Measurements from ENCODE around the gene OR5T3. TPM values are rescaled to one million over a fixed set of nuclear protein-coding genes. Genes with fewer than 3 reads are reported as not detected.
"Not testable (repeated sequence)": the region's sequence is repeated elsewhere in the genome, so short reads cannot be mapped to it uniquely, and the experiment has no call there.

OR5T3 gene
- total RNA-seq = not detected
- polyA plus RNA-seq (ENCODE audit: insufficient read depth, low read depth, low replicate concordance) = not detected
- long read RNA-seq, donor 1 = 0 reads
- long read RNA-seq, donor 2 = 0 reads

GRCh38 chr11:56251954-56252353 is at the start of gene OR5T3:
Gene OR5T3, plus strand, starts transcription at chr11:56252254. Its CDS starts 0 bp downstream, at chr11:56252254.
- intact Hi-C loops (cut with DNase I; ENCODE audit: low total_unique reads) = no loop called here
- no peaks in the 10 kb centered on the region for H3K9me3 ChIP-seq
- no peak for DNase-seq

GRCh38 chr11:56207790-56208189 is 44.3 kb upstream of the OR5T3 start:
- 68 to 72% methylated on average over 1 of the region's 1 CpG for WGBS, 2 donors
- Histone ChIP-seq H3K9me3 (no peaks in the 10 kb centered on the region), H3K36me3 (ENCODE audit: low read depth, missing control alignments) (no peaks in the 10 kb centered on the region), H3K27me3 (no peaks in the 10 kb centered on the region), H3K27ac (no peak overlapping the region), H3K4me3 (no peak overlapping the region), H3K4me1 (no peaks in the 10 kb centered on the region)
- TF ChIP-seq, protein P1, sequence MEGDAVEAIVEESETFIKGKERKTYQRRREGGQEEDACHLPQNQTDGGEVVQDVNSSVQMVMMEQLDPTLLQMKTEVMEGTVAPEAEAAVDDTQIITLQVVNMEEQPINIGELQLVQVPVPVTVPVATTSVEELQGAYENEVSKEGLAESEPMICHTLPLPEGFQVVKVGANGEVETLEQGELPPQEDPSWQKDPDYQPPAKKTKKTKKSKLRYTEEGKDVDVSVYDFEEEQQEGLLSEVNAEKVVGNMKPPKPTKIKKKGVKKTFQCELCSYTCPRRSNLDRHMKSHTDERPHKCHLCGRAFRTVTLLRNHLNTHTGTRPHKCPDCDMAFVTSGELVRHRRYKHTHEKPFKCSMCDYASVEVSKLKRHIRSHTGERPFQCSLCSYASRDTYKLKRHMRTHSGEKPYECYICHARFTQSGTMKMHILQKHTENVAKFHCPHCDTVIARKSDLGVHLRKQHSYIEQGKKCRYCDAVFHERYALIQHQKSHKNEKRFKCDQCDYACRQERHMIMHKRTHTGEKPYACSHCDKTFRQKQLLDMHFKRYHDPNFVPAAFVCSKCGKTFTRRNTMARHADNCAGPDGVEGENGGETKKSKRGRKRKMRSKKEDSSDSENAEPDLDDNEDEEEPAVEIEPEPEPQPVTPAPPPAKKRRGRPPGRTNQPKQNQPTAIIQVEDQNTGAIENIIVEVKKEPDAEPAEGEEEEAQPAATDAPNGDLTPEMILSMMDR (IDR thresholded peaks at IDR 0.05) = no peak
- TF ChIP-seq POLR2A (IDR thresholded peaks at IDR 0.05) = no peak
- intact Hi-C loops (cut with DNase I; ENCODE audit: low total_unique reads) = no loop called here
- no peak for DNase-seq

More at GRCh38 chr11:56251954-56252353, at the start of gene OR5T3:
- no peaks in the 10 kb centered on the region for H3K4me1 ChIP-seq
- H3K36me3 ChIP-seq (ENCODE audit: low read depth, missing control alignments) = no peaks in the 10 kb centered on the region
- TF ChIP-seq, protein P1 (IDR thresholded peaks at IDR 0.05) = no peak
- TF ChIP-seq POLR2A (IDR thresholded peaks at IDR 0.05) = no peak
- no peak within 1 kb of the TSS for H3K4me3 ChIP-seq
- no peaks in the 10 kb centered on the region for H3K27me3 ChIP-seq
- H3K27ac ChIP-seq = no peak within 1 kb of the TSS

DNA sequence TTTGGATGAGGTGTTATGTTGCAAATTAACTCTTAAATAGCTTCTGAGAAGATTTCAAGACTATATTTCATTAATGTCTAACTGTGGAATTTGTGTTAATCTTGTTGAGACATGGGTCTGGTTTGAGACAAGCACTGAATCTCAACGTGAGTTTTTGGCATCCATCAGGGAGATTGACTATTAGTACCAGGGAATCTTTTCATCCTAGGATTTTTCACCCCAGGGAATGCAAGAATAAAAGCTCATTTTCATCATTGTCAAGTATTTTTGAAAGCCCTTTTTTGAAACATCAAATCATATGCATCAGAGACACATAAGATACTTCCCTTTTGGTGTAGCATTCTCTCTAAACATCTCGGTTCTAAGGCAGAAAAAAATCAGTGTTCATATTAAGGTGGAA is 37.5 kb upstream of the OR5T3 start:
- H3K9me3 ChIP-seq = no peaks in the 10 kb centered on the region
- no peak overlapping the region for H3K4me3 ChIP-seq
- intact Hi-C loops (cut with DNase I; ENCODE audit: low total_unique reads) = no loop called here
- whole genome bisulfite sequencing, 2 donors = 72 to 74% methylated on average over 2 of the region's 2 CpGs
- H3K4me1 ChIP-seq = no peaks in the 10 kb centered on the region
- H3K27ac ChIP-seq = no peak overlapping the region
- DNase-seq = no peak
- H3K27me3 ChIP-seq = no peaks in the 10 kb centered on the region
- H3K36me3 ChIP-seq (ENCODE audit: low read depth, missing control alignments) = no peaks in the 10 kb centered on the region
- TF ChIP-seq POLR2A (IDR thresholded peaks at IDR 0.05) = no peak
- TF ChIP-seq, protein P1 (IDR thresholded peaks at IDR 0.05) = no peak

DNA sequence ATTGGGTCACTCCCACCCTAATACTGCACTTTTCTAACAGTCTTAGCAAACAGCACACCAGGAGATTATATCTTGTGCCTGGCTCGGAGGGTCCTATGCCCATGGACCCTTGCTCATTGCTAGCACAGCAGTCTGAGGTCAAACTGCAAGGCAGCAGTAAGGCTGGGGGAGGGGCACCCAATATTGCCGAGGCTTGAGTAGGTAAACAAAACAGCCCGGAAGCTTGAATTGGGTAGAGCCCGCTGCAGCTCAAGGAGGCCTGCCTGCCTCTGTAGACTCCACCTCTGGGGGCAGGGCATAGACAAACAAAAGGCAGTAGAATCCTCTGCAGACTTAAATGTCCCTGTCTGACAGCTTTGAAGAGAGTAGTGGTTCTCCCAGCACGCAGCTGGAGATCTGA is 32.3 kb upstream of the OR5T3 start:
- H3K4me3 ChIP-seq; H3K9me3 ChIP-seq; intact Hi-C loops (cut with DNase I; ENCODE audit: low total_unique reads); DNase-seq; H3K36me3 ChIP-seq (ENCODE audit: low read depth, missing control alignments); H3K4me1 ChIP-seq; H3K27ac ChIP-seq; H3K27me3 ChIP-seq: not testable (repeated sequence)
- 87 to 100% methylated on average over 3 to 5 of the region's 5 CpGs for WGBS, 2 donors

- TF ChIP-seq, protein P1 (IDR thresholded peaks at IDR 0.05) = no peak
- no peak for TF ChIP-seq POLR2A (IDR thresholded peaks at IDR 0.05)
- intact Hi-C loops (cut with DNase I; ENCODE audit: low total_unique reads) = no loop called here
- Histone ChIP-seq H3K36me3 (ENCODE audit: low read depth, missing control alignments) (no peaks in the 10 kb centered on the region), H3K4me3 (no peak within 1 kb of the TSS), H3K27ac (no peak within 1 kb of the TSS), H3K9me3 (no peaks in the 10 kb centered on the region), H3K4me1 (no peaks in the 10 kb centered on the region), H3K27me3 (no peaks in the 10 kb centered on the region)
- WGBS, 2 donors = 72 to 75% methylated on average over 1 of the region's 1 CpG
- DNase-seq = no peak
Observed at GRCh38 chr11:56234155-56234554, 17.9 kb upstream of the OR5T3 start, which contains the start of gene OR5T2. Gene OR5T2, minus strand, starts transcription at chr11:56234255. Its CDS starts 1,193 bp downstream, at chr11:56233062.

Data from testis (tissue), 5 donors.